OCI-LY3 (cell line): ENCODE measurements around the gene GMPPA.

ENCODE experiments used
- EZH2phosphoT487 ChIP-seq: fragments of 200-600 bp; shearing (Covaris generic); IDR thresholded peaks from 2 replicates; pipeline ENCODE4 v1.6.1; 2018; ENCODE audit warnings: antibody characterized with exemption, mixed run types, low read depth
- TF ChIP-seq, protein P1 (sequence below): fragments of 200-600, 300-600 bp; sonication (generic); IDR thresholded peaks from 2 replicates; pipeline ENCODE4 v1.5.1; 2014; ENCODE audit warnings: antibody characterized with exemption, low read length, low read depth

DNA sequence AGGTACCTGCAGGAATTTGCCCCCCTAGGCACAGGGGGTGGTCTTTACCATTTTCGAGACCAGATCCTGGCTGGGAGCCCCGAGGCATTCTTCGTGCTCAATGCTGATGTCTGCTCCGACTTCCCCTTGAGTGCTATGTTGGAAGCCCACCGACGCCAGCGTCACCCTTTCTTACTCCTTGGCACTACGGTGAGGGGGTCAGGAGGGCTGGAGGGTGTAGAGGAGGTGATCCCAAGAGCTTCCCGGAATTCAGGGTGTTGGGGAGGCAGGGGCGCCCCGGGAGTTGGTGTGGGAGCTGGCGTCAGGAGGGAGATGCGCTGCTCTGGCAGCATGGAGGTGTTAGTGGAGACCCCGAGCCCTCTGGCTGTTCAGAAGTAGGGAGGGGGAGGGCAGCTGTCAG is 3.2 kb downstream of the GMPPA start:
- TF ChIP-seq, protein P1, sequence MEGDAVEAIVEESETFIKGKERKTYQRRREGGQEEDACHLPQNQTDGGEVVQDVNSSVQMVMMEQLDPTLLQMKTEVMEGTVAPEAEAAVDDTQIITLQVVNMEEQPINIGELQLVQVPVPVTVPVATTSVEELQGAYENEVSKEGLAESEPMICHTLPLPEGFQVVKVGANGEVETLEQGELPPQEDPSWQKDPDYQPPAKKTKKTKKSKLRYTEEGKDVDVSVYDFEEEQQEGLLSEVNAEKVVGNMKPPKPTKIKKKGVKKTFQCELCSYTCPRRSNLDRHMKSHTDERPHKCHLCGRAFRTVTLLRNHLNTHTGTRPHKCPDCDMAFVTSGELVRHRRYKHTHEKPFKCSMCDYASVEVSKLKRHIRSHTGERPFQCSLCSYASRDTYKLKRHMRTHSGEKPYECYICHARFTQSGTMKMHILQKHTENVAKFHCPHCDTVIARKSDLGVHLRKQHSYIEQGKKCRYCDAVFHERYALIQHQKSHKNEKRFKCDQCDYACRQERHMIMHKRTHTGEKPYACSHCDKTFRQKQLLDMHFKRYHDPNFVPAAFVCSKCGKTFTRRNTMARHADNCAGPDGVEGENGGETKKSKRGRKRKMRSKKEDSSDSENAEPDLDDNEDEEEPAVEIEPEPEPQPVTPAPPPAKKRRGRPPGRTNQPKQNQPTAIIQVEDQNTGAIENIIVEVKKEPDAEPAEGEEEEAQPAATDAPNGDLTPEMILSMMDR: no peak
- no peak for TF ChIP-seq EZH2phosphoT487
